22Rv1 (cell line): ENCODE data around the gene TRAP1.
"Not testable (repeated sequence)": the region's sequence is repeated elsewhere in the genome, so short reads cannot be mapped to it uniquely, and the experiment has no call there.

Source experiments
- H3K27ac ChIP-seq: fragments of 450-650 bp; 2 replicates; pipeline ENCODE4 v1.5.1; 2017
- ZFX ChIP-seq: fragments of 450-650 bp; IDR thresholded peaks from 2 replicates; pipeline ENCODE4 v1.6.1; 2017; ENCODE audit warnings: antibody characterized with exemption, borderline replicate concordance
- TF ChIP-seq, protein P1 (sequence below): fragments of 450-650 bp; IDR thresholded peaks from 2 replicates; pipeline ENCODE4 v1.5.1; 2017; ENCODE audit warnings: mild to moderate bottlenecking

The TRAP1 gene

GRCh38 chr16:3726021-3726687 lies 8.8 kb upstream of the TRAP1 start:
- no peak overlapping the region for H3K27ac ChIP-seq

DNA sequence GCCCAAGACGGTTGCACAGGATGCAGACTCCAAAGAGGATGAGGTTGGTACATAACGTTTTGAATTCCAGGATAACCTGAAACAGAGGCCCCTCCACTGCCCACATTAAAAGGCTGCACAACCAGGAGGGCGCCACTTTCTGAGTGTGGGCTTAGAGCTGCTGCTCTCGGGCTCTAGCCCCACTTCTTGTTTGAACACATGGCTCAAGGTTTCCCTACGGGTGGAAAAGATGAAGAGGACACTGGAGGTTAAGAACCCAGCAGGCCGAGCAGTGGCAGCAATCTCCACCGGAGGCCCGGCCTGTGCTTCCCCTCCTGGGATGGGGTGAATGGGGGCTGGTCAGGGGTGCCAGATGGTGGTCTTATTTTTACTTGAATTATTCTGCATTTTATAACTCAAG lies 8.0 kb upstream of the TRAP1 start:
- no peak overlapping the region for H3K27ac ChIP-seq
- TF ChIP-seq, protein P1, sequence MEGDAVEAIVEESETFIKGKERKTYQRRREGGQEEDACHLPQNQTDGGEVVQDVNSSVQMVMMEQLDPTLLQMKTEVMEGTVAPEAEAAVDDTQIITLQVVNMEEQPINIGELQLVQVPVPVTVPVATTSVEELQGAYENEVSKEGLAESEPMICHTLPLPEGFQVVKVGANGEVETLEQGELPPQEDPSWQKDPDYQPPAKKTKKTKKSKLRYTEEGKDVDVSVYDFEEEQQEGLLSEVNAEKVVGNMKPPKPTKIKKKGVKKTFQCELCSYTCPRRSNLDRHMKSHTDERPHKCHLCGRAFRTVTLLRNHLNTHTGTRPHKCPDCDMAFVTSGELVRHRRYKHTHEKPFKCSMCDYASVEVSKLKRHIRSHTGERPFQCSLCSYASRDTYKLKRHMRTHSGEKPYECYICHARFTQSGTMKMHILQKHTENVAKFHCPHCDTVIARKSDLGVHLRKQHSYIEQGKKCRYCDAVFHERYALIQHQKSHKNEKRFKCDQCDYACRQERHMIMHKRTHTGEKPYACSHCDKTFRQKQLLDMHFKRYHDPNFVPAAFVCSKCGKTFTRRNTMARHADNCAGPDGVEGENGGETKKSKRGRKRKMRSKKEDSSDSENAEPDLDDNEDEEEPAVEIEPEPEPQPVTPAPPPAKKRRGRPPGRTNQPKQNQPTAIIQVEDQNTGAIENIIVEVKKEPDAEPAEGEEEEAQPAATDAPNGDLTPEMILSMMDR: no peak
- no peak for TF ChIP-seq ZFX

More at GRCh38 chr16:3726021-3726687, 8.8 kb upstream of the TRAP1 start:
- TF ChIP-seq ZFX: no peak

DNA sequence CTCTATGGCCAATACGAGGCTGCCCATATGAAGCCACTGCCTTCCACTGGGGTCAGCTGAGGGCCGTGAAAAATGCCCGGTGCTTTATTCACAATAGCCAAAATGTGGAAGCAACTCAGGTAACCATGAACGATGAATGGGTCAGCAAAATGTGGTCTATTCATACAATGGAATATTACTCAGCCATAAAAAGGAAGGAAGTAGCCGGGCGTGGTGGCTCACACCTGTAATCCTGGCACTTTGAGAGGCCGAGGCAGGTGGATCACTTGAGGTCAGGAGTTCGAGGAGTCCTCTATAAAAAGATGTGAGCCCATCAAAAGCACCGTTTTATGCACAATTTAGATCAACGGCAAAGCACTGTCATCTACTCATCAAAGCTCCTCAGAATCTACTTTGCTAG lies 5.2 kb upstream of the TRAP1 start:
- H3K27ac ChIP-seq: no peak overlapping the region
- TF ChIP-seq, protein P1: no peak
- TF ChIP-seq ZFX: no peak

- TF ChIP-seq, protein P1: no peak
- no peak for TF ChIP-seq ZFX
- no peak overlapping the region for H3K27ac ChIP-seq
Measured at GRCh38 chr16:3720418-3720817, 3.1 kb upstream of the TRAP1 start.

DNA sequence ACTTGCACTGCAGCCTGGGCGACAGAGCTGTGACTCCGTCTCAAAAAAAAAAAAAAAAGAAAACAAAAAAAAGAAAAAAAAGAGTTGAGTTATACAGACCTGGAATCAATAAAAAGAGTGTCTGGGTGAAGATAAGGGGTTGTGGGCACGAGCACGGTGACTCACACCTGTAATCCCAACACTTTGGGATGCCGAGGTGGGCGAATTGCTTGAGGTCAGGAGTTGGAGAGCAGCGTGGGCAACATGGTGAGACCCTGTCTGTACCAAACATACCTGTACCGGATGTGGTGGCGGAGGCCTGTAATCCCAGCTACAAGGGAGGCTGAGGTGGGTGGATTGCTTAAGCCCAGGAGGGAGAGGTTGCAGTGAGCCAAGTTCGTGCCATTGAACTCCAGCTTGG lies 1.3 kb upstream of the TRAP1 start:
- TF ChIP-seq, protein P1: no peak
- TF ChIP-seq ZFX: no peak
- H3K27ac ChIP-seq: no peak overlapping the region

DNA sequence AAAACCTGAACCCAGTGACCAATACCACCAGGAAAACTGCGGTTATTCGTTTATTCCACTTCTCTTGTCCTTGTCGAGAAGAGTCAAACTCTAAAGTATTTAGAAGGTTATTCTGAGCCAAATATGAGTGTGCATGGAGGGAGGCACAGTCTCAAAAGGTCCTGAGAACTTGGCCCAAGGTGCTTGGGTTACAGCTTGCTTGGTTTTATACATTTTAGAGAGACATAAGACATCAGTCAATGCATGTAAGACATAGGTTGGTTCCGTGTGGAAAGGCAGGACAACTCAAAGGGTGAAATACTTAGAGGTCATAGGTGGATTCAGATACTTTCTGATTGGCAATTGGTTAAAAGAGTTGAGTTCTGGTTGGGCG lies 681 bp upstream of the TRAP1 start:
- TF ChIP-seq, protein P1: no peak
- peak overlapping the region; percentile 73 for H3K27ac ChIP-seq

GRCh38 chr16:3716831-3717234 lies 491 bp downstream of the TRAP1 start:
- H3K27ac ChIP-seq: peak overlapping the region; percentile 73
- no peak for TF ChIP-seq ZFX
- TF ChIP-seq, protein P1: no peak

DNA sequence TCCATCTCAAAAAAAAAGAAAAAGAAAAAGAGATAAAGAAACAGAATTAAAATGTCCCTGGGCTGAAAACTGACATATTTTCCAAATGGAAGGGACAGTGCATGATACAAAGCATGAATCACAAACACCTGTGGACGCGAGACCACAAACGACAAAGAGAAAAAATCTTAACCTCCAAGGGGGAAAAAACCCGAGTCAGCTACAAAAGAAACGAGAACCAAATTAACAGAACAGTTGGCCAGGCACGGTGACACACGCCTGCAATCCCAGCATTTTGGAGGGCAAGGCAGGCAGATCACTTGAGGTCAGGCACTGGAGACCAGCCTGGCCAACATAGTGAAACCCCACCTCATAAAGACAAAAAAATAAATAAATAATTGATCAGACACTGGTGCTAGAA lies 1.9 kb downstream of the TRAP1 start:
- no peak overlapping the region for H3K27ac ChIP-seq
- TF ChIP-seq, protein P1: no peak
- no peak for TF ChIP-seq ZFX

DNA sequence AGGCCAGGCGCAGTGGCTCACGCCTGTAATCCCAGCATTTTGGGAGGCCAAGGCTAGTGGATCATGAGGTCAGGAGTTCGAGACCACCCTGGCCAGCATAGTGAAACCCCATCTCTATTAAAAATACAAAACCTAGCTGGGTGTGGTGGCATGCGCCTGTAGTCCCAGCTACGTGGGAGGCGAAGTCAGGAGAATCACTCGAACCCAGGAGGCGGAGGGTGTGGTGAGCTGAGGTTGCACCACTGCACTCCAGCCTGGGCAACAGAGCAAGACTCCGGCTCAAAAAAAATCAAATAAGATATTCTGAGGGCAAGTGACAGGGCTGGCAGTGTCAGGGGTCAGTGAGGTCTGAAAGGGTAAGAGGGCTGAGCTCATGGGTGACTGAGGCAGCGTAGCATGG lies 2.9 kb downstream of the TRAP1 start:
- not testable (repeated sequence) for H3K27ac ChIP-seq
